Hematopoietic multipotent progenitor cell treated with erythropoietin and hydrocortisone succinate and interleukin-3 and kit ligand, for 17 days (in vitro differentiated cells): ENCODE results near the gene NR2F1.

Experiments
- DNase-seq: peaks from one replicate; pipeline ENCODE4 v3.0.0-alpha.2; 2015; ENCODE audit warnings: low spot score

NR2F1 gene

GRCh38 chr5:93577854-93578812, 4.9 kb upstream of the NR2F1 start:
- DNase-seq = no peak

- DNase-seq = no peak
These were observed 4.0 kb upstream of the NR2F1 start for GRCh38 chr5:93578813-93579691.

GRCh38 chr5:93579692-93580062, 3.3 kb upstream of the NR2F1 start:
- no peak for DNase-seq

GRCh38 chr5:93580063-93580926, 2.7 kb upstream of the NR2F1 start:
- DNase-seq = no peak

- no peak for DNase-seq
These were observed 2.0 kb upstream of the NR2F1 start, which contains the start of gene NR2F1-AS1 for GRCh38 chr5:93580927-93581445. Gene NR2F1-AS1 (minus strand): TSS chr5:93581219.

GRCh38 chr5:93582167-93582462, 907 bp upstream of the NR2F1 start:
- DNase-seq = no peak

- peak; percentile 10 for DNase-seq
These were observed 381 bp downstream of the NR2F1 start for GRCh38 chr5:93583439-93583767.

GRCh38 chr5:93583768-93584595, 960 bp downstream of the NR2F1 start:
- DNase-seq = no peak

GRCh38 chr5:93584596-93585040, 1.6 kb downstream of the NR2F1 start:
- DNase-seq = no peak

GRCh38 chr5:93585041-93585766, 2.2 kb downstream of the NR2F1 start:
- no peak for DNase-seq

GRCh38 chr5:93585767-93586385, 2.9 kb downstream of the NR2F1 start:
- DNase-seq = no peak

GRCh38 chr5:93586736-93587596, 3.9 kb downstream of the NR2F1 start:
- no peak for DNase-seq

- no peak for DNase-seq
These were observed 4.8 kb downstream of the NR2F1 start for GRCh38 chr5:93587597-93588351.

- DNase-seq = no peak
These were observed 5.5 kb downstream of the NR2F1 start for GRCh38 chr5:93588352-93589151.

- DNase-seq = no peak
These were observed 6.3 kb downstream of the NR2F1 start for GRCh38 chr5:93589152-93589828.

- DNase-seq = no peak
These were observed 6.8 kb downstream of the NR2F1 start for GRCh38 chr5:93589829-93590215.

GRCh38 chr5:93590493-93590892, 7.5 kb downstream of the NR2F1 start:
- DNase-seq = no peak
